ENCODE data around the gene CRYBG1.
"Not testable (repeated sequence)": the region's sequence is repeated elsewhere in the genome, so short reads cannot be mapped to it uniquely, and the experiment has no call there.

Gene CRYBG1

GRCh38 chr6:106549521-106549920 lies 189.0 kb downstream of the CRYBG1 start:
- DNase-seq (ENCODE audit: low spot score) = no peak

DNA sequence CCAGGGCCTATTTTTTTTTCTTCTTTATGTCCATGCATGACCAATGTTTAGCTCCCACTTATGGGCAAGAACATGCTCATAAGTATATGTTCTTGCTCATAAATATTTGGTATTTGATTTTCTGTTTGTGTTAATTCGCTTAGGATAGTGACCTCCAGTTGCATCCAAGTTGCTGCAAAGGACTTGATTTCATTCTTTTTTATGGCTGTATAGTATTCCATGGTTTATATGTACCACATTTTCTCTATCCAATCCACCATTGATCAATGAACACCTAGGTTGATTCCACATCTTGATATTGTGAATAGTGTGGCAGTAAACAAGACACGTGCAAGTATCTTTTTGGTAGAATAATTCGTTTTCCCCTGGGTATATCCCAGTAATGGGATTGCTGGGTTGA lies 190.6 kb downstream of the CRYBG1 start:
- no peak for DNase-seq (ENCODE audit: low spot score)

- DNase-seq (ENCODE audit: low spot score) = no peak
Measured at GRCh38 chr6:106553440-106553839, 192.9 kb downstream of the CRYBG1 start.

GRCh38 chr6:106555767-106556166 lies 195.2 kb downstream of the CRYBG1 start:
- no peak for DNase-seq (ENCODE audit: low spot score)

GRCh38 chr6:106556368-106556960 lies 195.9 kb downstream of the CRYBG1 start:
- DNase-seq (ENCODE audit: low spot score) = peak; percentile 6

DNA sequence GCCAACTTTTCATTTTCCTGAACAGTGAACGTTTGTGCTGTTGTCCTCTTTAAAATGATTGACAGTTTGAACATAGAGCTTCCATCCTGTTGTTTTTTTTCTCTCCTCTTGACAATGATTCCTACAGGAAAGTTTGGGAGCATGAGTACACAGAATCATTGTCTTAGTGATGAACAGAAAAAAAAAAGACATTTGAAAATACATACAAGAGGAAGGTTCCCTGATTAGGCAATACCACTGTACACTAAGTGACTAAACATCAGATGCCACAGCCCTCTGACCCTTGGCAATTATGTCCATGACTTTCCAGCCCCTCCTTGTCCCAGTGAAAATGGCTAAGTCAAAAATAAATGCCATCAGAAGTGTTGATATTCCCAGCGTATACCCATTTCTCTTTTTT lies 197.3 kb downstream of the CRYBG1 start:
- DNase-seq (ENCODE audit: low spot score) = no peak

GRCh38 chr6:106558364-106558763 lies 197.8 kb downstream of the CRYBG1 start:
- DNase-seq (ENCODE audit: low spot score) = no peak

DNA sequence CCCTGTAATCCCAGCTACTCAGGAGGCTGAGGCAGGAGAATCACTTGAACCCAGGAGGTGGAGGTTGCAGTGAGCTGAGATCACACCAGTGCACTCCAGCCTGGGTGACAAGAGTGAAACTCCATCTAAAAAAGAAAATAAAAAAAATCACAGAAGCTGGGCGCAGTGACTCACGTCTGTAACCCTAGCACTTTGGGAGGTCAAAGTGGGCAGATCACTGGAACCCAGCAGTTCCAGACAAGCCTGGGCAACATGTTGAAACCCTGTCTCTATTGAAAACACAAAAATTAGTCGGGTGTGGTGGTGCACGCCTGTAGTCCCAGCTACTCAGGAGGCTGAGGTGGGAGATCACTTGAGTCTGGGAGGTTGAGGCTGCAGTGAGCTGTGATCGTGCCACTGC lies 199.1 kb downstream of the CRYBG1 start:
- DNase-seq (ENCODE audit: low spot score) = not testable (repeated sequence)

DNA sequence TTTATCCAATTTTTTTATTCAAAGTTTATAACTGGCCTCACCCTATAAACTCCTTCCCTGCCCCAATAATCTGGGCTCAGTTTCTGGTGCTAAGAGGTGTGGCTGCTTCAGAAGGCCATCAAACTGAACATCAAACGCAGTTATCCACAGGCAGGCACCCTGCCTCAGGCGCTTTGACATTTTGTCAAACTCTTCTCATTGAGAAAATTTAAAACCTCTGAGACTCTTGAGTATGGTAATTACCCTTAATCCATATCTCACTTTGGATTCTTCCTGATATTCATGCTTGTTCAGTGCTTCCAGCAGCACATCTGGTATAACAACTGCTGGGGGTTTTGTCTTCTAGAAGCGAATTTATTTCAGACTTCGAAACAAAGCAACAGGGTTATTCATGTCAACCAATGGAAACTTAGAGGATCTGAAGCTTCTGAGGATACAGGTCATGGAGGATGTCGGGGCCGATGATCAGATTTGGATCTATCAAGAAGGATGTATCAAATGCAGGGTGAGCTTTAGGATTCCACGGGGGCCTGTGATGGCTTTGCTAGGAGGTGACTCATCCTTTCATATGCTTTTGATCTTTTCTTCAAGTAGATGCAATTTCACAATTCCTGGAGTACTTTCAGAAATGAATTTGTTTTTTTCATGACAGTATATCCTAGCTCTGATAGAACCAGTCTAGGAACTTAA lies 200.6 kb downstream of the CRYBG1 start:
- DNase-seq (ENCODE audit: low spot score) = no peak

- no peak for DNase-seq (ENCODE audit: low spot score)
Measured at GRCh38 chr6:106561686-106562405, 201.3 kb downstream of the CRYBG1 start.

DNA sequence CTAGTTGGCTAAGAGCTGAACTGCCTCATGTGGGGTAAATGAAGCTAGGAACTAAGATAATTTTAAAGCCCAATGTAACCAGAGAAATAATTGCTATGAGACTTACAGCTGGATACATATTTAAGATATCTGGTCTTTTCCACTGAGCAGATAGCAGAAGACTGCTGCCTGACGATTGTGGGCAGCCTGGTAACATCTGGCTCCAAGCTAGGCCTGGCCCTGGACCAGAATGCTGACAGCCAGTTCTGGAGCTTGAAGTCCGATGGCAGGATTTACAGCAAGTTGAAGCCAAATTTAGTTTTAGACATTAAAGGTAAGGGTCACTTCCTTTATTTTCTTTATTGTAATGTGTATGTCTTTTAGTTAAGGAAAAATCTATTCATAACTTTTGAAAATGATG lies 203.1 kb downstream of the CRYBG1 start:
- no peak for DNase-seq (ENCODE audit: low spot score)

DNA sequence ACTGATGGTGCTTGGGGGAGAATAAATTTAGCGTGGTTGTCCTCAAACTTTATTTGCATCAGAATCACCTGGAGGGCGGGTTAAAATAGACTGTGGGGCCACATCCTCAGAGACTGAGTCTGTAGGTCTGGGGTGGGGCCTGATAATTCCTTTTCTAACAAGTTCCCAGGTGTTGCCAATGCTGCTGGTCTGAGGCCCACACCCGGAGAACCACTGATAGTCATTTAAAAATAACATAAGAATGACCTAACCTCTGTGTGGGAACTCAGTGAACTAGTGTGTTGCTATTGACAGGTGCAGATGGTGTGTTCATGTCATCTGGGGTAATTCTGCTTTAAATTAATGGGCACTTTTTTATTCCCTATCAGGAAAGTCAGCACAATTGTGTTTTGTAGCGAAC lies 204.0 kb downstream of the CRYBG1 start:
- DNase-seq (ENCODE audit: low spot score) = no peak

GRCh38 chr6:106568530-106568929 lies 208.0 kb downstream of the CRYBG1 start:
- DNase-seq (ENCODE audit: low spot score) = no peak

GRCh38 chr6:106569428-106569827 lies 208.9 kb downstream of the CRYBG1 start:
- no peak for DNase-seq (ENCODE audit: low spot score)

DNA sequence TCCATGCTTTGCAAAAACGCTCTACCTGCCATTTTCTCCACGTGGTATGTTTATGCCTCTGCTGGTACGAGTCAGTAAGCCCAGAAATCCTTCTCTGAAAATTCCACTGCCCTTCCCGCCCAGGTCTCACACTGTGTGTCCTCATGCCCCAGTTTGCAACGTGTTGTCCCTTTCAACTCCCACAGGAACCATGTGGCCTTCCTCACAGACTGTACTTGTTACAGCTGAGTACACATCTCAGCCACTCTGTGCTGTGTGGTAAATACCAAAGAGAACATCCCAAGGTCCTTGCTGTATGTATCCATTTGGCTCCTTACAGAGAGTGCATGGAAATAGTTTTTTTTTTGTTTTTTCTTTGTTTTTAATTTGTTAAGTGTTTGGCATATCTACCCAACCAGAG lies 211.9 kb downstream of the CRYBG1 start:
- peak; percentile 2 for DNase-seq (ENCODE audit: low spot score)

GRCh38 chr6:106572875-106573585 lies 212.5 kb downstream of the CRYBG1 start:
- DNase-seq (ENCODE audit: low spot score) = no peak

GRCh38 chr6:106574741-106575458 lies 214.4 kb downstream of the CRYBG1 start:
- DNase-seq (ENCODE audit: low spot score) = no peak

GRCh38 chr6:106579281-106579680 lies 218.8 kb downstream of the CRYBG1 start:
- no peak for DNase-seq (ENCODE audit: low spot score)

- no peak for DNase-seq (ENCODE audit: low spot score)
Measured at GRCh38 chr6:106581468-106581867, 221.0 kb downstream of the CRYBG1 start.

DNA sequence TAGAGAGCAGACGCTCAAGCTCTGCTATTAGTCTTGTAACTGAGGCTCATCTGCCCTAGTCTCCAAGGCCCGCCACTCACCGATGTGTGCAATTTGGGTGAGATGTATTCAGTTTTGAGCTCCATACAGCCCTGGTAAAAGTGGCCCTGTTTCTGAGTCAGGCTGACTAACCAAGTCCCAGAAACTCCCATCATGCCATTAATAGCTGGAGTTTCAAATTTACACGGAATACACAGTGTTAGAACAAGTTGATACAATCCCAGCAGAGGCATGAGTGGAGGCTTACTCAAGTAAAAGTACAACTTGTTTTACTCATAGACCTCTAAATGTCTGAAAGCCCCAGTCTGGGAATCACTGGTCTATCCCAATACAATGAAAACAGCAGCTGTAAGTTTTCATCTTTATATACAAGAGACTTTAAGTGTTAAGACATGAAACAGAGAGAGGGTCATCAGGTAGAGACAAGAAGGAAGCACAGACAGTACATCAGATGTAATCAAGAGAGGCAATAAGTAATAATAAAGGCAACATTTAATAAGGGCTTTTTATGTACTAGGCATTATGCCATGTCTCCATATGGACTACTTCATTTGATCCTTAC lies 226.4 kb downstream of the CRYBG1 start:
- DNase-seq (ENCODE audit: low spot score) = no peak

DNA sequence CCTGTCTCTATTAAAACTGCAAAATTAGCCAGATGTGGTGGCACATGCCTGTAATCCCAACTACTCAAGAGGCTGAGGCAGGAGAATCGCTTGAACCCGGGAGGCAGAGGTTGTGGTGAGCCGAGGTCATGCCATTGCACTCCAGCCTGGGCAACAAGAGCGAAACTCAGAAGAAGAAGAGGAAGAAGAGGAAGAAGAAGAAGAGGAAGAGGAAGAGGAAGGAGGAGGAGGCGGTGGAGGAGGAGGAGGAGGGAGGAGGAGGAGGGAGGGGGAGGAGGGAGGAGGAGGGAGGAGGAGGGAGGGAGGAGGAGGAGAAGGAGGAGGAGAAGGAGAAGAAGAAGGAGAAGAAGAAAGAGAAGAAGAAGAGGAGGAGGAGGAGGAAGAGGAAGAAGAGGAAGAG lies 228.4 kb downstream of the CRYBG1 start:
- not testable (repeated sequence) for DNase-seq (ENCODE audit: low spot score)

All from cerebellar cortex (tissue), 1 donor.